ENCODE data around the gene OR2A25.

OR2A25 gene

GRCh38 chr7:144026203-144026883 lies 43.3 kb upstream of the OR2A25 start:
- Histone ChIP-seq H3K36me3 (no peaks in the 10 kb centered on the region), H3K4me3 (ENCODE audit: low read depth, low read length) (no peak overlapping the region), H3K9me3 (ENCODE audit: severe bottlenecking) (no peaks in the 10 kb centered on the region), H3K27me3 (ENCODE audit: insufficient read depth, low read depth, severe bottlenecking) (no peaks in the 10 kb centered on the region), H3K27ac (no peak overlapping the region)
- no peak for TF ChIP-seq CTCF (IDR thresholded peaks at IDR 0.05; ENCODE audit: low read depth, low read length)
- DNase-seq, result no peak

DNA sequence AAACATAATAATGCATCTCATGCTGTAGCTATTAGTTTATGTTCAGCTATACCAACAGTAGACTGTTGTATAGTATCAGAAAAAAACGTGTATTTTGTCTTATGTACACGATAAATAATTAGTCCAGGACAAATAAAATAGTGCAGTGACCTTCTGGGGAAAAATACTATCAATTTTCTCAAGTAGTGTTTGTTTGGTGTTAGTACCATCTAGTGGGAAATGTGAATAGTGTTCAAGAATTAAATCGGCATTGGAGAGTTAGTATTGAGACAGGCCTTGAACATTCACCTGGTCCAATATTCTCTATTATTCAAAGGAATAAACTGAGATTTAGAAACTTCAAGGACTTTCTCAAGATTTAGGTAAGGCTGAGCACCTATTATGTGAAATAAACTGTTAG lies 42.5 kb upstream of the OR2A25 start:
- TF ChIP-seq CTCF (IDR thresholded peaks at IDR 0.05; ENCODE audit: low read depth, low read length), result no peak
- Histone ChIP-seq H3K4me3 (ENCODE audit: low read depth, low read length) (no peak overlapping the region), H3K27me3 (ENCODE audit: insufficient read depth, low read depth, severe bottlenecking) (no peaks in the 10 kb centered on the region), H3K27ac (no peak overlapping the region), H3K36me3 (no peaks in the 10 kb centered on the region), H3K9me3 (ENCODE audit: severe bottlenecking) (no peaks in the 10 kb centered on the region)
- DNase-seq, result no peak

DNA sequence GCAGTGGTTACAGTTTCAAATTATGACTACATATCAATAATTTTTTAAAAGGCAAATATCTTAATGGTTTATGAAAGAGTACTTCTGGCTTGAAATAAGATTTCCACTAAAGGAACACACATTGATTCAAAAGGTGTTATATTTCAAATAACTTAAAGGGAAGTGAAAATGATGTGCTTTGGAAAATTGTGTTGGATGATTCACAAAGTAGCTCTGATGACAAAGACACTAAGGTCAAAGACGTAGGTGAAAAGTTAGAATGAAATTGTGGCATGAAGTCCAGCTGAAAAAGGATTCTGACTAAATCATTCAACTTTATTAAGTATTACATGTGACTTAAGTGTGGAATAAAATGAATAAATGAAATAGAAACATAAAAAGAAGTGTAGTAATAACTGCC lies 41.6 kb upstream of the OR2A25 start:
- Histone ChIP-seq H3K27ac (no peak overlapping the region), H3K4me3 (ENCODE audit: low read depth, low read length) (no peak overlapping the region), H3K27me3 (ENCODE audit: insufficient read depth, low read depth, severe bottlenecking) (no peaks in the 10 kb centered on the region), H3K9me3 (ENCODE audit: severe bottlenecking) (no peaks in the 10 kb centered on the region), H3K36me3 (no peaks in the 10 kb centered on the region)
- no peak for DNase-seq
- TF ChIP-seq CTCF (IDR thresholded peaks at IDR 0.05; ENCODE audit: low read depth, low read length), result no peak

GRCh38 chr7:144028547-144028946 lies 41.1 kb upstream of the OR2A25 start:
- Histone ChIP-seq H3K4me3 (ENCODE audit: low read depth, low read length) (no peak overlapping the region), H3K36me3 (no peaks in the 10 kb centered on the region), H3K27ac (no peak overlapping the region), H3K27me3 (ENCODE audit: insufficient read depth, low read depth, severe bottlenecking) (no peaks in the 10 kb centered on the region), H3K9me3 (ENCODE audit: severe bottlenecking) (no peaks in the 10 kb centered on the region)
- DNase-seq, result no peak
- no peak for TF ChIP-seq CTCF (IDR thresholded peaks at IDR 0.05; ENCODE audit: low read depth, low read length)

DNA sequence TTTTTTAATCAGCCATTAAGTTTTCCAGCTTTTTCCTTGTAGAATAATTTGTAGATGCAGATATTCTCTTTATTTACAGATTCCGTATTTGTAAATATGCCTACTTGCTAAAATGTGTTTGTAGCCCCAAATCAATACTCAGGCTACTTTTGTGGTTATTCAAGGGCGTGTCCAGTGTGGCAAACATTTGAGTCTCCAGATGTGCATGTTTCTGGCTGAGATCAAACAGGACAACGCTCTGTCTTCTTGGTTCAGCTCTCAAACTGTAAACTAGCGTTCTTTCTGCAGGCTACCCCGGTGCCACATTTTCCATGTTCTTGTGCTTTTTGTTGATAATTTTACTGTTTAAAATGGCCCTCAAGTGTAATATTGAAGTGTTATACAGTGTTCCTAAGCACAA lies 37.1 kb upstream of the OR2A25 start:
- Histone ChIP-seq H3K27ac (no peak overlapping the region), H3K4me3 (ENCODE audit: low read depth, low read length) (no peak overlapping the region), H3K36me3 (no peaks in the 10 kb centered on the region), H3K27me3 (ENCODE audit: insufficient read depth, low read depth, severe bottlenecking) (no peaks in the 10 kb centered on the region), H3K9me3 (ENCODE audit: severe bottlenecking) (no peaks in the 10 kb centered on the region)
- no peak for DNase-seq
- TF ChIP-seq CTCF (IDR thresholded peaks at IDR 0.05; ENCODE audit: low read depth, low read length), result no peak

All from WERI-Rb-1 (cell line).